ENCODE data around the gene SPNS2.

DNA sequence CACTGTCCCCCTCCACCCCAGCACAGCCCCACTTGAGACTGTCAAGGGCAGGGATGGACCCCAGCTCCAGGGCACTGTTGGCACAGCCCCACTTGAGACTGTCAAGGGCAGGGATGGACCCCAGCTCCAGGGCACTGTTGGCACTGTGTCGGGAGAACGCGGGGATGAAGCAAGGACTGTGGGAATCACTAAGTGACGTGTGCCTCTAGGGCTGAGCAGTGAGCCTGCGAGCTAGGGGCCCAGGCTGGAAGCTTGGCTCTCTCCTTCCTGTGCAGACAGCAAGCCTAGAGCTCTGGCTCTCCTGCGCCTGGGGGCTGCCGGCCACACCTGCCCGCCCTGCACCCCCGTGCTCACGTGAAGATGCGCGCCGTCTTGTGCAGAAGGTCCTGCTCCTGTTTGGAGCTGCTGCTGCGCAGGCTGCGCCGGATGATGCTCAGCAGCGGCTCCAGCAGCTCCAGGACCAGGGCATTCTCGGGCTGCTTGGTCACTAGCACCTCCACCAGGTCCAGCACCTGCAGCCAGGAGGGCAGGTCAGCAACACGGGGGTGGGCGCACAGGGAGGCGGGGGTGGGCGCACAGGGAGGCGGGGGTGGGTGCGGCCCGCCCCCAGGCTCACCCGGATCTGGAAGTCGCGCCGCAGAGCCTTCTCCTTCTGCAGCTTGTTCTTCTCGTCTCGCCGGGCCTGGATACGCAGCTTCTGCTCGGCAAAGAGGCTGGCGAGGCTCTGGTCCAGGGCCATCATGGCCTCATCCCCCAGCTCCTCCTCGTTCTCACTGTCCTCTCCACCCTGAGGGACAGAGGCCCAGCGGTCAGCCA, 45.7 kb downstream of the SPNS2 start:
- TF ChIP-seq, protein P1, sequence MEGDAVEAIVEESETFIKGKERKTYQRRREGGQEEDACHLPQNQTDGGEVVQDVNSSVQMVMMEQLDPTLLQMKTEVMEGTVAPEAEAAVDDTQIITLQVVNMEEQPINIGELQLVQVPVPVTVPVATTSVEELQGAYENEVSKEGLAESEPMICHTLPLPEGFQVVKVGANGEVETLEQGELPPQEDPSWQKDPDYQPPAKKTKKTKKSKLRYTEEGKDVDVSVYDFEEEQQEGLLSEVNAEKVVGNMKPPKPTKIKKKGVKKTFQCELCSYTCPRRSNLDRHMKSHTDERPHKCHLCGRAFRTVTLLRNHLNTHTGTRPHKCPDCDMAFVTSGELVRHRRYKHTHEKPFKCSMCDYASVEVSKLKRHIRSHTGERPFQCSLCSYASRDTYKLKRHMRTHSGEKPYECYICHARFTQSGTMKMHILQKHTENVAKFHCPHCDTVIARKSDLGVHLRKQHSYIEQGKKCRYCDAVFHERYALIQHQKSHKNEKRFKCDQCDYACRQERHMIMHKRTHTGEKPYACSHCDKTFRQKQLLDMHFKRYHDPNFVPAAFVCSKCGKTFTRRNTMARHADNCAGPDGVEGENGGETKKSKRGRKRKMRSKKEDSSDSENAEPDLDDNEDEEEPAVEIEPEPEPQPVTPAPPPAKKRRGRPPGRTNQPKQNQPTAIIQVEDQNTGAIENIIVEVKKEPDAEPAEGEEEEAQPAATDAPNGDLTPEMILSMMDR (conservative IDR thresholded peaks at IDR 0.05 in 1 of 2, IDR thresholded peaks at IDR 0.05 in 1 of 2; ENCODE audit: extremely low read depth in 1 of 2, insufficient read depth in 1 of 2, low read depth in 1 of 2, low read length in 2 of 2), result no peak
- no peak for TF ChIP-seq EZH2 (IDR thresholded peaks at IDR 0.05; ENCODE audit: borderline replicate concordance, low read length)

Data from mammary epithelial cell (primary cell).